Caco-2 (cell line): ENCODE measurements around the gene SEPTIN12. TPM values are rescaled to one million over a fixed set of nuclear protein-coding genes. Genes with fewer than 3 reads are reported as not detected.
A peak's percentile ranks its signal among the peaks of the same experiment; 100 is the strongest.

Experiments
- BruUV-seq: library from RNA; stranded (reverse); fragments of 400-500 nt; replicated peaks from 2 replicates; lab custom pipeline; 2021; lab: Mats Ljungman, UMichigan
- CTCF ChIA-PET: fragments of 300-600 bp; sonication (Branson Sonifier 250); formaldehyde crosslinking; loops from one replicate; lab custom pipeline; 2022; ENCODE audit warnings: antibody characterized with exemption; lab: Charles Lee
- POLR2A ChIA-PET: fragments of 300-600 bp; sonication (Branson Sonifier 250); formaldehyde crosslinking; loops from one replicate; lab custom pipeline; 2022; ENCODE audit warnings: antibody characterized with exemption; lab: Charles Lee
- DNase-seq, 2 experiments: peaks; one replicate each; pipeline versions ENCODE4 v3.0.0 to v3.0.0-alpha.2; 2020 to 2022
- H3K27me3 ChIP-seq: replicated peaks from 2 replicates; pipeline ENCODE4 v1.6.0; 2011; ENCODE audit warnings: low read length; ENCODE audit not compliant: control insufficient read depth, insufficient read depth
- H3K36me3 ChIP-seq: 2 replicates; pipeline ENCODE4 v1.5.1; 2011; ENCODE audit warnings: low read length; ENCODE audit not compliant: control insufficient read depth, insufficient read depth
- H3K4me1 ChIP-seq: fragments of 250-450 bp; sonication (Bioruptor Pico); 2 replicates; pipeline ENCODE4 v1.5.1; 2020; ENCODE audit warnings: mild to moderate bottlenecking
- H3K4me3 ChIP-seq: 2 replicates; pipeline ENCODE4 v1.5.1; 2011; ENCODE audit warnings: low read depth, mild to moderate bottlenecking, control low read depth, low read length
- H3K9me3 ChIP-seq: fragments of 250-450 bp; sonication (Bioruptor Pico); 2 replicates; pipeline ENCODE4 v1.5.1; 2020; ENCODE audit warnings: mild to moderate bottlenecking, moderate library complexity
- H3K27ac Mint-ChIP-seq: one replicate; pipeline ENCODE4 v1.8.0; 2022; ENCODE audit warnings: mixed read lengths; ENCODE audit not compliant: unreplicated experiment
- H3K27me3 Mint-ChIP-seq: one replicate; pipeline ENCODE4 v1.8.0; 2022; ENCODE audit warnings: mixed read lengths; ENCODE audit not compliant: insufficient read depth, unreplicated experiment
- H3K36me3 Mint-ChIP-seq: one replicate; pipeline ENCODE4 v1.8.0; 2022; ENCODE audit warnings: mild to moderate bottlenecking, mixed read lengths; ENCODE audit not compliant: insufficient read depth, unreplicated experiment
- H3K4me1 Mint-ChIP-seq: one replicate; pipeline ENCODE4 v1.8.0; 2022; ENCODE audit warnings: low read depth, mixed read lengths; ENCODE audit not compliant: unreplicated experiment
- H3K4me3 Mint-ChIP-seq: one replicate; pipeline ENCODE4 v1.8.0; 2022; ENCODE audit warnings: mild to moderate bottlenecking, moderate library complexity, mixed read lengths; ENCODE audit not compliant: unreplicated experiment
- H3K9me3 Mint-ChIP-seq: one replicate; pipeline ENCODE4 v1.8.0; 2022; ENCODE audit warnings: mixed read lengths; ENCODE audit not compliant: unreplicated experiment
- CTCF ChIP-seq, 2 experiments: fragments of 200-600 bp in 1 of 2; IDR thresholded peaks; 1 replicate in 1 of 2; 2 replicates in 1 of 2; pipeline versions ENCODE4 v1.5.1 to v1.8.0; 2011 to 2022; ENCODE audit warnings: antibody characterized with exemption in 1 of 2, control low read depth in 1 of 2, inconsistent platforms in 1 of 2, low read depth in 1 of 2, low read length in 1 of 2, mild to moderate bottlenecking in 1 of 2, moderate library complexity in 1 of 2; ENCODE audit not compliant: insufficient read depth in 1 of 2, severe bottlenecking in 1 of 2, unreplicated experiment in 1 of 2
- intact Hi-C: fragments of 100-400 bp; cut with micrococcal nuclease; formaldehyde crosslinking; loops from one replicate; pipeline ENCODE4 v1.10.0; 2022; ENCODE audit not compliant: unreplicated experiment
- total RNA-seq: library from RNA; stranded (reverse); gene quantifications from 2 replicates; pipeline ENCODE4 v1.2.3, GENCODE V29; 2022

Gene SEPTIN12
- total RNA-seq, 1 experiment from 2014 or later, result not detected

- Histone ChIP-seq H3K36me3 (no peaks in the 10 kb centered on the region), H3K4me3 (peak overlapping the region; percentile 66), H3K4me1 (peaks cover 10% of the 10 kb centered on the region; the same call in 1 of the 2 replicates), H3K27me3 (no peaks in the 10 kb centered on the region), H3K9me3 (no peaks in the 10 kb centered on the region)
- no peak for TF ChIP-seq CTCF (IDR thresholded peaks at IDR 0.05; ENCODE audit: insufficient read depth in 1 of 2, low read depth in 1 of 2, low read length in 1 of 2, severe bottlenecking in 1 of 2, unreplicated experiment in 1 of 2)
- peak; percentile 95 to 96 for DNase-seq
- peak overlapping the region; percentile 77 for H3K4me3 Mint-ChIP-seq
- peak overlapping the region; percentile 71 for H3K27ac Mint-ChIP-seq
- no peaks in the 10 kb centered on the region for H3K27me3 Mint-ChIP-seq
- BruUV-seq, result no TSS peak
- intact Hi-C loops, result loop anchor here (1.0 to 2.0 kb wide), 4 partner anchors 20 to 188 kb away; partner anchors contain the start of genes ANKS3, DNAAF8, ROGDI and SEPTIN12
- H3K9me3 Mint-ChIP-seq, result no peaks in the 10 kb centered on the region
- peaks cover 9% of the 10 kb centered on the region for H3K36me3 Mint-ChIP-seq
- CTCF ChIA-PET, result interaction anchor here (0.6 to 2.1 kb wide), 2 partner anchors 34 to 169 kb away, joined by 3 to 7 read pairs; partner anchors contain the start of genes ANKS3 and DNAAF8
- POLR2A ChIA-PET, result interaction anchor here (0.7 to 1.7 kb wide), 5 partner anchors 20 to 294 kb away, joined by 3 to 20 read pairs (median 6); partner anchors contain the start of genes ANKS3, DNAAF8, NMRAL1 and SEPTIN12
- H3K4me1 Mint-ChIP-seq, result peaks cover 12% of the 10 kb centered on the region
Observed at GRCh38 chr16:4768549-4769305, 19.4 kb downstream of the SEPTIN12 start.

- peak overlapping the region; percentile 71 for H3K27ac Mint-ChIP-seq
- Histone ChIP-seq H3K4me3 (peak overlapping the region; percentile 66), H3K27me3 (no peaks in the 10 kb centered on the region), H3K9me3 (no peaks in the 10 kb centered on the region), H3K36me3 (no peaks in the 10 kb centered on the region), H3K4me1 (peaks cover 10% of the 10 kb centered on the region; the same call in 1 of the 2 replicates)
- peak overlapping the region; percentile 77 for H3K4me3 Mint-ChIP-seq
- peak in 1 of 2 experiments; percentile 16 for DNase-seq
- intact Hi-C loops, result loop anchor here (1.0 to 2.0 kb wide), 5 partner anchors 21 to 188 kb away; partner anchors contain the start of genes ANKS3, DNAAF8, NUDT16L1 and ROGDI
- H3K36me3 Mint-ChIP-seq, result peaks cover 15% of the 10 kb centered on the region
- peaks cover 10% of the 10 kb centered on the region for H3K4me1 Mint-ChIP-seq
- POLR2A ChIA-PET, result interaction anchor here (0.7 to 1.7 kb wide), 3 partner anchors 20 to 177 kb away, joined by 6 to 20 read pairs (median 6); partner anchors contain the start of genes ANKS3, DNAAF8 and SEPTIN12
- BruUV-seq, result TSS peak; percentile 9
- no peaks in the 10 kb centered on the region for H3K9me3 Mint-ChIP-seq
- CTCF ChIA-PET, result interaction anchor here (2.1 kb wide), 1 partner anchor 33 kb away, joined by 7 read pairs; the partner anchor contains the start of genes ANKS3 and DNAAF8
- TF ChIP-seq CTCF (IDR thresholded peaks at IDR 0.05; ENCODE audit: insufficient read depth in 1 of 2, low read depth in 1 of 2, low read length in 1 of 2, severe bottlenecking in 1 of 2, unreplicated experiment in 1 of 2), result no peak
- no peaks in the 10 kb centered on the region for H3K27me3 Mint-ChIP-seq
Observed at GRCh38 chr16:4767872-4768548, 20.1 kb downstream of the SEPTIN12 start.
